Keratinocyte (primary cell): ENCODE data around the gene PRKAG2. TPM values are rescaled to one million over a fixed set of nuclear protein-coding genes. Genes with fewer than 3 reads are reported as not detected.

Experiments used
- DNase-seq: peaks from one replicate; pipeline ENCODE4 v3.0.0-alpha.2; 2011; ENCODE audit warnings: low read depth, missing footprints, low spot score
- FAIRE-seq: peaks from 2 replicates; lab custom pipeline; 2011; peaks lifted over from hg19 to GRCh38; lab: Jason Lieb, UNC
- H2AFZ ChIP-seq: 2 replicates; pipeline ENCODE4 v1.6.0; 2012; ENCODE audit warnings: low read length, control low read depth, inconsistent platforms; ENCODE audit not compliant: control insufficient read depth
- H3K27ac ChIP-seq: 2 replicates; pipeline ENCODE4 v1.5.1; 2011; ENCODE audit warnings: low read length; ENCODE audit not compliant: control insufficient read depth, insufficient read depth
- H3K27me3 ChIP-seq: 3 replicates; pipeline ENCODE4 v1.6.0; 2011; ENCODE audit warnings: low read length; ENCODE audit not compliant: control insufficient read depth, insufficient read depth; ENCODE audit errors: extremely low read depth
- H3K36me3 ChIP-seq, 2 experiments: 2 replicates in 1 of 2; 3 replicates in 1 of 2; pipeline ENCODE4 v1.5.1; 2011; ENCODE audit warnings: low read length in 2 of 2, mild to moderate bottlenecking in 1 of 2; ENCODE audit not compliant: control insufficient read depth in 2 of 2, insufficient read depth in 2 of 2; ENCODE audit errors: extremely low read depth in 1 of 2
- H3K4me1 ChIP-seq: 3 replicates; pipeline ENCODE4 v1.5.1; 2011; ENCODE audit warnings: low read length; ENCODE audit not compliant: control insufficient read depth, insufficient read depth; ENCODE audit errors: extremely low read depth
- H3K4me2 ChIP-seq: 3 replicates; pipeline ENCODE4 v1.6.0; 2011; ENCODE audit warnings: low read depth, low read length; ENCODE audit not compliant: control insufficient read depth, insufficient read depth; ENCODE audit errors: extremely low read depth
- H3K4me3 ChIP-seq, 3 experiments: fragments of 200-600 bp in 1 of 3; sonication (generic) in 1 of 3; 2 replicates in 2 of 3; 3 replicates in 1 of 3; pipeline ENCODE4 v1.5.1; 2011 to 2016; ENCODE audit warnings: low read length in 3 of 3, mild to moderate bottlenecking in 3 of 3, control low read depth in 2 of 3, inconsistent platforms in 1 of 3, low read depth in 1 of 3, mixed read lengths in 1 of 3, mixed run types in 1 of 3, moderate library complexity in 1 of 3; ENCODE audit not compliant: control insufficient read depth in 2 of 3, insufficient read depth in 2 of 3; ENCODE audit errors: extremely low read depth in 1 of 3
- H3K79me2 ChIP-seq: 2 replicates; pipeline ENCODE4 v1.6.0; 2012; ENCODE audit warnings: low read length; ENCODE audit not compliant: control insufficient read depth, insufficient read depth
- H3K9ac ChIP-seq: 3 replicates; pipeline ENCODE4 v1.6.0; 2011; ENCODE audit warnings: low read length; ENCODE audit not compliant: control insufficient read depth, insufficient read depth; ENCODE audit errors: extremely low read depth
- H3K9me1 ChIP-seq: 3 replicates; pipeline ENCODE4 v1.6.0; 2011; ENCODE audit warnings: low read length; ENCODE audit not compliant: control insufficient read depth, insufficient read depth; ENCODE audit errors: extremely low read depth
- H3K9me3 ChIP-seq: 2 replicates; pipeline ENCODE4 v1.5.1; 2012; ENCODE audit warnings: low read depth, low read length; ENCODE audit not compliant: control insufficient read depth
- H4K20me1 ChIP-seq: 3 replicates; pipeline ENCODE4 v1.6.0; 2011; ENCODE audit warnings: low read length; ENCODE audit not compliant: control insufficient read depth, insufficient read depth; ENCODE audit errors: extremely low read depth
- EZH2 ChIP-seq: IDR thresholded peaks from one replicate; pipeline ENCODE4 v1.6.1; 2012; ENCODE audit warnings: inconsistent platforms, mild to moderate bottlenecking, low read length, moderate library complexity
- dilution Hi-C: fragments of 300-500 bp; cut with MboI; formaldehyde crosslinking; loops from one replicate; pipeline ENCODE4 v1.7.0; 2020; ENCODE audit warnings: low sequenced_read_pairs; ENCODE audit not compliant: extremely low pct_ligation_motif_present
- polyA plus RNA-seq, 5 experiments: library from polyadenylated mRNA; depleted of rRNA in 3 of 5; stranded (reverse) in 3 of 5; stranded (forward) in 1 of 5; unstranded in 1 of 5; fragments of >200 nt; gene quantifications; 1 replicate in 1 of 5; 2 replicates in 3 of 5; 3 replicates in 1 of 5; pipeline versions ENCODE4 v1.2.1 to v1.2.3, GENCODE V29; 2011 to 2012; ENCODE audit warnings: missing spikeins in 2 of 5, low read depth in 1 of 5, low replicate concordance in 1 of 5
- TF ChIP-seq, protein P1 (sequence below), 3 experiments: IDR thresholded peaks in 1 of 3; conservative IDR thresholded peaks in 1 of 3; optimal IDR thresholded peaks in 1 of 3; 2 replicates in 2 of 3; 3 replicates in 1 of 3; pipeline versions ENCODE3 to v1.5.1; 2011; ENCODE audit warnings: low read length in 3 of 3, mild to moderate bottlenecking in 3 of 3, moderate library complexity in 2 of 3, control low read depth in 1 of 3, inconsistent platforms in 1 of 3; ENCODE audit not compliant: insufficient read depth in 2 of 3; ENCODE audit errors: extremely low read depth in 1 of 3

Gene PRKAG2
- polyA plus RNA-seq, 1 donor (not counting 4 experiments of a cell fraction or from before 2014, with no cell fraction given), result 39.5 TPM

DNA sequence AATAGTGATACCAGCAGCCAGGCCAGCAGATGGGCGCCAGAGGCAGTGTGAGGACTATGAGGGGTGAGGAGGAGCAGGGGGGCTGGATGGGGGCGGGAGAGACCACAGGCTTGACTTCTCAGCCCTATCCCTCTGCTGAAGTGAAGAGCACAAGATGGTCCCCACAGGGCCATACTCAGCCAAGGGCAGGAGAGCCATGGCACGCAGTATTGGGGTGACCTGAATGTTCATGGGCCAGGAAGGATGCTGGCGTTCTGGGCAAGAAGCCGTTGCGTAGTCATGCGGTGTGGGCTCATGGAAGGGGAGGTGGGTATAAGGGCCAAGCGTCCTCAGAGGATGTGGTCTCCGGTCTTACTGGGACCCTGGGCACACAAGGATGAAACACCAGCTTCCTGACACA, 146.3 kb downstream of the PRKAG2 start:
- H3K4me1 ChIP-seq, result peaks cover 18% of the 10 kb centered on the region
- H3K4me2 ChIP-seq, result no peak overlapping the region
- no peaks in the 10 kb centered on the region for H3K9me1 ChIP-seq
- no peak overlapping the region for H3K4me3 ChIP-seq
- H4K20me1 ChIP-seq, result no peaks in the 10 kb centered on the region
- TF ChIP-seq EZH2, result no peak
- TF ChIP-seq, protein P1, sequence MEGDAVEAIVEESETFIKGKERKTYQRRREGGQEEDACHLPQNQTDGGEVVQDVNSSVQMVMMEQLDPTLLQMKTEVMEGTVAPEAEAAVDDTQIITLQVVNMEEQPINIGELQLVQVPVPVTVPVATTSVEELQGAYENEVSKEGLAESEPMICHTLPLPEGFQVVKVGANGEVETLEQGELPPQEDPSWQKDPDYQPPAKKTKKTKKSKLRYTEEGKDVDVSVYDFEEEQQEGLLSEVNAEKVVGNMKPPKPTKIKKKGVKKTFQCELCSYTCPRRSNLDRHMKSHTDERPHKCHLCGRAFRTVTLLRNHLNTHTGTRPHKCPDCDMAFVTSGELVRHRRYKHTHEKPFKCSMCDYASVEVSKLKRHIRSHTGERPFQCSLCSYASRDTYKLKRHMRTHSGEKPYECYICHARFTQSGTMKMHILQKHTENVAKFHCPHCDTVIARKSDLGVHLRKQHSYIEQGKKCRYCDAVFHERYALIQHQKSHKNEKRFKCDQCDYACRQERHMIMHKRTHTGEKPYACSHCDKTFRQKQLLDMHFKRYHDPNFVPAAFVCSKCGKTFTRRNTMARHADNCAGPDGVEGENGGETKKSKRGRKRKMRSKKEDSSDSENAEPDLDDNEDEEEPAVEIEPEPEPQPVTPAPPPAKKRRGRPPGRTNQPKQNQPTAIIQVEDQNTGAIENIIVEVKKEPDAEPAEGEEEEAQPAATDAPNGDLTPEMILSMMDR (optimal IDR thresholded peaks at IDR 0.05 in 1 of 3, IDR thresholded peaks at IDR 0.05 in 1 of 3, conservative IDR thresholded peaks at IDR 0.05 in 1 of 3; ENCODE audit: extremely low read depth in 1 of 3, insufficient read depth in 2 of 3, low read length in 3 of 3), result no peak
- FAIRE-seq, result no peak
- H3K9me3 ChIP-seq, result no peaks in the 10 kb centered on the region
- H2AFZ ChIP-seq, result no peak overlapping the region
- no peaks in the 10 kb centered on the region for H3K36me3 ChIP-seq
- H3K27me3 ChIP-seq, result no peaks in the 10 kb centered on the region
- no peak overlapping the region for H3K27ac ChIP-seq
- H3K79me2 ChIP-seq, result no peaks in the 10 kb centered on the region
- no peak for DNase-seq
- dilution Hi-C loops, result no loop called here
- no peak overlapping the region for H3K9ac ChIP-seq

DNA sequence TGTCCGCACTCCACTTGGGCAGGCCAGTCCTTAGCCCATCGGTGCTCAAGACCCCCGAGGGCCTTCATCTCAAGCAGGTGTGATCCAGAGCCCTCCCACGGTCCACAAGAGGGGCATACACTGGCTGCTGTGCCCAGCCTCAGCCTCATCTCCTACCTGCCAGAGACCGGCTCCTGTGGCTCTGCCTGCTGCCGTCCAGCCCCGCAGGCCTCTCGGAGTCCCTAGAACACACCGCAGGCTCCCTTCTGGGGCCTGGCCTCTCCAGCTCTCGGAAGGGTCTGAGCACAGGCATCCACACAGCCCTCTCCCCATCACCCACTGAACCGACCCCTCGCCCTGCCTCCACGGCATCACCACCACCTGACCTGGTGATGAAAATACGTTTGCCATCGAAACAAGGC, 147.4 kb downstream of the PRKAG2 start:
- Histone ChIP-seq H3K36me3 (no peaks in the 10 kb centered on the region), H3K9me3 (no peaks in the 10 kb centered on the region), H3K27me3 (no peaks in the 10 kb centered on the region), H3K27ac (no peak overlapping the region), H3K4me2 (no peak overlapping the region), H3K4me1 (peaks cover 18% of the 10 kb centered on the region), H4K20me1 (no peaks in the 10 kb centered on the region), H3K9me1 (no peaks in the 10 kb centered on the region), H3K4me3 (no peak overlapping the region), H3K79me2 (no peaks in the 10 kb centered on the region), H3K9ac (no peak overlapping the region), H2AFZ (no peak overlapping the region)
- dilution Hi-C loops, result no loop called here
- TF ChIP-seq, protein P1 (optimal IDR thresholded peaks at IDR 0.05 in 1 of 3, IDR thresholded peaks at IDR 0.05 in 1 of 3, conservative IDR thresholded peaks at IDR 0.05 in 1 of 3; ENCODE audit: extremely low read depth in 1 of 3, insufficient read depth in 2 of 3, low read length in 3 of 3), result no peak
- TF ChIP-seq EZH2, result no peak
- FAIRE-seq (no peak), DNase-seq (no peak)
